Activated CD8-positive, alpha-beta T cell treated with anti-CD3 and anti-CD28 coated beads for 36 hours (primary cell): ENCODE data around the gene CLDN5. TPM values are rescaled to one million over a fixed set of nuclear protein-coding genes. Genes with fewer than 3 reads are reported as not detected.
A peak's percentile ranks its signal among the peaks of the same experiment; 100 is the strongest.

Experiments used
- ATAC-seq: fragments of 200-7000 bp; cut with Tn5 transposase; one replicate; pipeline ENCODE4 v1.10.0; 2021; ENCODE audit warnings: mild to moderate bottlenecking, moderate library complexity
- CTCF ChIA-PET: fragments of 350-600 bp; sonication (Branson Sonifier 250); formaldehyde crosslinking; loops from one replicate; lab custom pipeline; 2021; ENCODE audit warnings: antibody characterized with exemption; lab: Charles Lee
- POLR2A ChIA-PET: fragments of 350-600 bp; sonication (Branson Sonifier 250); formaldehyde crosslinking; loops from one replicate; lab custom pipeline; 2021; ENCODE audit warnings: antibody characterized with exemption; lab: Charles Lee
- DNase-seq: peaks from one replicate; pipeline ENCODE4 v3.0.0-alpha.2; 2020
- H3K27ac Mint-ChIP-seq: one replicate; pipeline ENCODE4 v1.8.0; 2021; ENCODE audit warnings: mild to moderate bottlenecking, mixed read lengths
- H3K27me3 Mint-ChIP-seq: one replicate; pipeline ENCODE4 v1.8.0; 2021; ENCODE audit warnings: mixed read lengths
- H3K36me3 Mint-ChIP-seq: one replicate; pipeline ENCODE4 v1.8.0; 2021; ENCODE audit warnings: low read depth, mixed read lengths
- H3K4me1 Mint-ChIP-seq: one replicate; pipeline ENCODE4 v1.8.0; 2021; ENCODE audit warnings: low read depth, mixed read lengths
- H3K4me3 Mint-ChIP-seq: one replicate; pipeline ENCODE4 v1.8.0; 2021; ENCODE audit warnings: mild to moderate bottlenecking, moderate library complexity, mixed read lengths
- H3K9me3 Mint-ChIP-seq: one replicate; pipeline ENCODE4 v1.8.0; 2021; ENCODE audit warnings: mixed read lengths
- intact Hi-C: fragments of 100-400 bp; cut with micrococcal nuclease; formaldehyde crosslinking; loops from one replicate; pipeline ENCODE4 v1.10.0; 2022
- total RNA-seq, 2 experiments: library from RNA; stranded (reverse); gene quantifications; one replicate each; pipeline ENCODE4 v1.2.3, GENCODE V29; 2021
- TF ChIP-seq, protein P1 (sequence below): fragments of 200-600 bp; IDR thresholded peaks from one replicate; pipeline ENCODE4 v1.8.0; 2022; ENCODE audit warnings: antibody characterized with exemption, mild to moderate bottlenecking

CLDN5 gene
- total RNA-seq, result not detected

GRCh38 chr22:19524170-19525115 lies at the start of gene CLDN5:
Gene CLDN5, minus strand, starts transcription at chr22:19524410. Its CDS starts 155 bp downstream, at chr22:19524255.
- H3K4me3 Mint-ChIP-seq, result peak within 1 kb of the TSS; percentile 37
- ChIA-PET CTCF (interaction anchor here (2.9 kb wide), 1 partner anchor 105 kb away, joined by 10 read pairs; no protein-coding TSS in a partner anchor), POLR2A (interaction anchor here (0.7 to 1.0 kb wide), 2 partner anchors 19 to 71 kb away, joined by 3 read pairs; no protein-coding TSS in a partner anchor)
- TF ChIP-seq, protein P1, sequence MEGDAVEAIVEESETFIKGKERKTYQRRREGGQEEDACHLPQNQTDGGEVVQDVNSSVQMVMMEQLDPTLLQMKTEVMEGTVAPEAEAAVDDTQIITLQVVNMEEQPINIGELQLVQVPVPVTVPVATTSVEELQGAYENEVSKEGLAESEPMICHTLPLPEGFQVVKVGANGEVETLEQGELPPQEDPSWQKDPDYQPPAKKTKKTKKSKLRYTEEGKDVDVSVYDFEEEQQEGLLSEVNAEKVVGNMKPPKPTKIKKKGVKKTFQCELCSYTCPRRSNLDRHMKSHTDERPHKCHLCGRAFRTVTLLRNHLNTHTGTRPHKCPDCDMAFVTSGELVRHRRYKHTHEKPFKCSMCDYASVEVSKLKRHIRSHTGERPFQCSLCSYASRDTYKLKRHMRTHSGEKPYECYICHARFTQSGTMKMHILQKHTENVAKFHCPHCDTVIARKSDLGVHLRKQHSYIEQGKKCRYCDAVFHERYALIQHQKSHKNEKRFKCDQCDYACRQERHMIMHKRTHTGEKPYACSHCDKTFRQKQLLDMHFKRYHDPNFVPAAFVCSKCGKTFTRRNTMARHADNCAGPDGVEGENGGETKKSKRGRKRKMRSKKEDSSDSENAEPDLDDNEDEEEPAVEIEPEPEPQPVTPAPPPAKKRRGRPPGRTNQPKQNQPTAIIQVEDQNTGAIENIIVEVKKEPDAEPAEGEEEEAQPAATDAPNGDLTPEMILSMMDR, result no peak
- DNase-seq (no peak), ATAC-seq (peak; percentile 25)
- H3K27me3 Mint-ChIP-seq, result peaks cover 22% of the 10 kb centered on the region
- H3K36me3 Mint-ChIP-seq, result peaks cover 9% of the 10 kb centered on the region
- H3K9me3 Mint-ChIP-seq, result no peaks in the 10 kb centered on the region
- no peak within 1 kb of the TSS for H3K27ac Mint-ChIP-seq
- intact Hi-C loops, result loop anchor here (10.0 kb wide), 1 partner anchor 90 kb away; no protein-coding TSS in a partner anchor
- H3K4me1 Mint-ChIP-seq, result peaks cover 9% of the 10 kb centered on the region

GRCh38 chr22:19571995-19572394 lies 47.8 kb upstream of the CLDN5 start:
- Mint-ChIP-seq H3K4me3 (no peak overlapping the region), H3K4me1 (peaks cover 8% of the 10 kb centered on the region), H3K27ac (no peak overlapping the region), H3K36me3 (no peaks in the 10 kb centered on the region), H3K9me3 (no peaks in the 10 kb centered on the region), H3K27me3 (no peaks in the 10 kb centered on the region)
- TF ChIP-seq, protein P1, result no peak
- ATAC-seq, result no peak
- intact Hi-C loops, result no loop called here
- CTCF ChIA-PET, result interaction anchor here (1.2 kb wide), 1 partner anchor 58 kb away, joined by 6 read pairs; no protein-coding TSS in a partner anchor
- DNase-seq, result no peak
- POLR2A ChIA-PET, result interaction anchor here (0.8 kb wide), 1 partner anchor 10 kb away, joined by 3 read pairs; no protein-coding TSS in a partner anchor

GRCh38 chr22:19571207-19571795 lies 47.1 kb upstream of the CLDN5 start:
- intact Hi-C loops, result no loop called here
- TF ChIP-seq, protein P1, result no peak
- ATAC-seq, result no peak
- H3K9me3 Mint-ChIP-seq, result no peaks in the 10 kb centered on the region
- H3K27ac Mint-ChIP-seq, result no peak overlapping the region
- no peaks in the 10 kb centered on the region for H3K27me3 Mint-ChIP-seq
- DNase-seq, result no peak
- POLR2A ChIA-PET, result interaction anchor here (0.8 kb wide), 1 partner anchor 9 kb away, joined by 3 read pairs; no protein-coding TSS in a partner anchor
- no peaks in the 10 kb centered on the region for H3K36me3 Mint-ChIP-seq
- no peak overlapping the region for H3K4me3 Mint-ChIP-seq
- CTCF ChIA-PET, result interaction anchor here (1.2 kb wide), 1 partner anchor 59 kb away, joined by 6 read pairs; no protein-coding TSS in a partner anchor
- H3K4me1 Mint-ChIP-seq, result peaks cover 1% of the 10 kb centered on the region

GRCh38 chr22:19569976-19570375 lies 45.8 kb upstream of the CLDN5 start:
- TF ChIP-seq, protein P1, result no peak
- H3K4me1 Mint-ChIP-seq, result no peaks in the 10 kb centered on the region

More at GRCh38 chr22:19569976-19570375, 45.8 kb upstream of the CLDN5 start:
- no peaks in the 10 kb centered on the region for H3K27me3 Mint-ChIP-seq
- no peaks in the 10 kb centered on the region for H3K9me3 Mint-ChIP-seq
- no peaks in the 10 kb centered on the region for H3K36me3 Mint-ChIP-seq
- DNase-seq (no peak), ATAC-seq (no peak)
- intact Hi-C loops, result no loop called here
- no peak overlapping the region for H3K27ac Mint-ChIP-seq
- ChIA-PET POLR2A (no interaction called here), CTCF (no interaction called here)
- no peak overlapping the region for H3K4me3 Mint-ChIP-seq
